GM23338 (cell line): ENCODE data around the gene BEND6. TPM values are rescaled to one million over a fixed set of nuclear protein-coding genes. Genes with fewer than 3 reads are reported as not detected.
"Not testable (repeated sequence)": the region's sequence is repeated elsewhere in the genome, so short reads cannot be mapped to it uniquely, and the experiment has no call there.

Source experiments
- ATAC-seq: fragments of 200-7000 bp; cut with Tn5 transposase; 3 replicates; pipeline ENCODE4 v1.9.1; 2020
- DNase-seq: peaks from one replicate; pipeline ENCODE4 v3.0.0-alpha.2; 2015; ENCODE audit warnings: low spot score
- H2AFZ ChIP-seq: fragments of 200-600 bp; sonication (generic); 2 replicates; pipeline ENCODE4 v1.8.0; 2016; ENCODE audit warnings: antibody characterized with exemption, mild to moderate bottlenecking, moderate library complexity
- H3F3A ChIP-seq: fragments of 200-600 bp; sonication (generic); replicated peaks from 2 replicates; pipeline ENCODE4 v1.8.0; 2017; ENCODE audit warnings: antibody characterized with exemption, mixed run types, low read depth
- H3K27ac ChIP-seq: fragments of 200-600 bp; sonication (generic); 2 replicates; pipeline ENCODE4 v1.6.1; 2016; ENCODE audit warnings: low read depth
- H3K27me3 ChIP-seq: fragments of 200-600 bp; sonication (generic); 2 replicates; pipeline ENCODE4 v1.8.0; 2016; ENCODE audit warnings: mild to moderate bottlenecking, mixed run types, moderate library complexity; ENCODE audit not compliant: insufficient read depth
- H3K36me3 ChIP-seq: fragments of 200-600 bp; sonication (generic); 2 replicates; pipeline ENCODE4 v1.8.0; 2016; ENCODE audit warnings: mild to moderate bottlenecking; ENCODE audit not compliant: insufficient read depth
- H3K4me1 ChIP-seq: fragments of 200-600 bp; sonication (generic); 2 replicates; pipeline ENCODE4 v1.8.0; 2016; ENCODE audit warnings: mild to moderate bottlenecking, moderate library complexity; ENCODE audit not compliant: insufficient read depth
- H3K4me2 ChIP-seq: fragments of 200-600 bp; sonication (generic); 2 replicates; pipeline ENCODE4 v1.7.1; 2017; ENCODE audit warnings: mixed run types
- H3K4me3 ChIP-seq: fragments of 200-600 bp; sonication (generic); 2 replicates; pipeline ENCODE4 v1.6.1; 2016; ENCODE audit warnings: mixed run types
- H3K79me2 ChIP-seq: fragments of 200-600 bp; sonication (generic); replicated peaks from 2 replicates; pipeline ENCODE4 v1.8.0; 2017; ENCODE audit warnings: mild to moderate bottlenecking; ENCODE audit not compliant: insufficient read depth
- H3K9me2 ChIP-seq: fragments of 200-600 bp; sonication (generic); 2 replicates; pipeline ENCODE4 v1.8.0; 2017; ENCODE audit not compliant: insufficient read depth
- H4K20me1 ChIP-seq: fragments of 200-600 bp; sonication (generic); replicated peaks from 2 replicates; pipeline ENCODE4 v1.8.0; 2017; ENCODE audit warnings: mild to moderate bottlenecking; ENCODE audit not compliant: insufficient read depth
- H3K27ac Mint-ChIP-seq: 2 replicates; pipeline ENCODE4 v1.8.0; 2020; ENCODE audit warnings: inconsistent platforms, mild to moderate bottlenecking, moderate library complexity, mixed read lengths
- H3K27me3 Mint-ChIP-seq: 3 replicates; pipeline ENCODE4 v1.8.0; 2022; ENCODE audit warnings: low read depth, mild to moderate bottlenecking, moderate library complexity, mixed read lengths, inconsistent platforms; ENCODE audit not compliant: insufficient read depth, poor library complexity
- H3K36me3 Mint-ChIP-seq: 3 replicates; pipeline ENCODE4 v1.8.0; 2021; ENCODE audit warnings: low read depth, mild to moderate bottlenecking, inconsistent platforms, moderate library complexity, mixed read lengths
- H3K4me1 Mint-ChIP-seq: 3 replicates; pipeline ENCODE4 v1.8.0; 2020; ENCODE audit warnings: mild to moderate bottlenecking, inconsistent platforms, mixed read lengths
- H3K4me3 Mint-ChIP-seq: 3 replicates; pipeline ENCODE4 v1.8.0; 2021; ENCODE audit warnings: moderate library complexity, mild to moderate bottlenecking, inconsistent platforms, mixed read lengths
- H3K9me3 Mint-ChIP-seq: 3 replicates; pipeline ENCODE4 v1.8.0; 2020; ENCODE audit warnings: moderate library complexity, mild to moderate bottlenecking, inconsistent platforms, mixed read lengths
- CREB1 ChIP-seq: fragments of 250-450 bp; sonication (Bioruptor Pico); IDR thresholded peaks from 2 replicates; pipeline ENCODE4 v1.5.0; 2020; ENCODE audit warnings: low read depth, mild to moderate bottlenecking, moderate library complexity
- CTCF ChIP-seq, 2 experiments: fragments of 200-600 bp in 1 of 2; sonication (generic) in 1 of 2; conservative IDR thresholded peaks; 2 replicates each; pipeline versions ENCODE4 v1.5.1 to v1.6.1; 2016 to 2017; ENCODE audit warnings: antibody characterized with exemption in 2 of 2, low read depth in 2 of 2, mild to moderate bottlenecking in 2 of 2, moderate library complexity in 1 of 2
- ETS1 ChIP-seq: IDR thresholded peaks from 2 replicates; pipeline ENCODE4 v1.6.1; 2016; ENCODE audit warnings: antibody characterized with exemption
- EZH2 ChIP-seq: fragments of 200-600 bp; sonication (generic); IDR thresholded peaks from one replicate; pipeline ENCODE4 v1.8.0; 2017; ENCODE audit warnings: antibody characterized with exemption, mild to moderate bottlenecking, low read depth; ENCODE audit not compliant: unreplicated experiment
- EZH2phosphoT487 ChIP-seq: fragments of 200-600 bp; sonication (generic); IDR thresholded peaks from one replicate; pipeline ENCODE4 v1.8.1; 2018; ENCODE audit warnings: antibody characterized with exemption; ENCODE audit not compliant: unreplicated experiment
- JUNB ChIP-seq: IDR thresholded peaks from one replicate; pipeline ENCODE4 v1.6.1; 2016; ENCODE audit warnings: antibody characterized with exemption; ENCODE audit not compliant: unreplicated experiment
- NANOG ChIP-seq: IDR thresholded peaks from 2 replicates; pipeline ENCODE4 v1.6.1; 2016; ENCODE audit warnings: antibody characterized with exemption, borderline replicate concordance
- POLR2AphosphoS5 ChIP-seq: IDR thresholded peaks from 2 replicates; pipeline ENCODE4 v1.6.1; 2016; ENCODE audit warnings: antibody characterized with exemption, low read depth
- STAT1 ChIP-seq: IDR thresholded peaks from one replicate; pipeline ENCODE4 v1.6.1; 2016; ENCODE audit warnings: antibody characterized with exemption; ENCODE audit not compliant: unreplicated experiment
- ZNF114 ChIP-seq: fragments of 250-450 bp; sonication (Bioruptor Pico); IDR thresholded peaks from 2 replicates; pipeline ENCODE4 v1.5.0; 2020; ENCODE audit warnings: mild to moderate bottlenecking, moderate library complexity
- ZNF331 ChIP-seq: fragments of 250-450 bp; sonication (Bioruptor Pico); IDR thresholded peaks from 2 replicates; pipeline ENCODE4 v1.5.0; 2020; ENCODE audit warnings: low read depth, mild to moderate bottlenecking, moderate library complexity
- polyA plus RNA-seq: library from polyadenylated mRNA; unstranded; fragments of >200 nt; fragmentation: Nextera tagmentation; extraction: Ambion mirVana; gene quantifications from 2 replicates; pipeline ENCODE4 v1.2.1, GENCODE V29; 2016
- total RNA-seq: library from RNA; depleted of rRNA; stranded (reverse); fragments of >200 nt; shearing (Covaris generic); gene quantifications from 2 replicates; pipeline ENCODE4 v1.2.3, GENCODE V29; 2014

BEND6 gene
- total and polyA plus RNA-seq, 2 experiments from 2014 or later: 6.0 to 6.7 TPM

GRCh38 chr6:57046332-57047256 lies 91.7 kb downstream of the BEND6 start, which contains the start of gene KIAA1586:
KIAA1586 (plus strand) TSS chr6:57046693; CDS start chr6:57046756, 63 bp downstream.
- peaks cover 34% of the 10 kb centered on the region for H3K79me2 ChIP-seq
- H3K27ac Mint-ChIP-seq: peak within 1 kb of the TSS; percentile 86
- H3K4me3 ChIP-seq: peak within 1 kb of the TSS; percentile 80
- peak within 1 kb of the TSS; percentile 97 for H2AFZ ChIP-seq
- ATAC-seq: peak; percentile 96
- peaks cover 11% of the 10 kb centered on the region; the same call in 1 of the 2 replicates for H3K36me3 ChIP-seq
- not testable (repeated sequence) for H3K27me3 Mint-ChIP-seq, H3K27me3 ChIP-seq, H3K9me2 ChIP-seq, H3F3A ChIP-seq, H3K9me3 Mint-ChIP-seq, H4K20me1 ChIP-seq
- peak within 1 kb of the TSS; percentile 89 for H3K4me3 Mint-ChIP-seq
- H3K4me1 Mint-ChIP-seq: peaks cover 14% of the 10 kb centered on the region
- H3K36me3 Mint-ChIP-seq: peaks cover 30% of the 10 kb centered on the region
- peak; percentile 88 for DNase-seq
- H3K27ac ChIP-seq: peak within 1 kb of the TSS; percentile 62; the same call in 1 of the 2 replicates
- H3K4me1 ChIP-seq: peaks cover 13% of the 10 kb centered on the region
- peak; percentile 71 for TF ChIP-seq POLR2AphosphoS5
- H3K4me2 ChIP-seq: peak within 1 kb of the TSS; percentile 90

- H3K4me1 Mint-ChIP-seq: peaks cover 14% of the 10 kb centered on the region
- not testable (repeated sequence) for H3K4me2 ChIP-seq, H3K27ac Mint-ChIP-seq, H2AFZ ChIP-seq, H3K27me3 ChIP-seq, DNase-seq, H3K9me3 Mint-ChIP-seq, H3F3A ChIP-seq, H3K9me2 ChIP-seq, H3K27me3 Mint-ChIP-seq, H3K27ac ChIP-seq, H4K20me1 ChIP-seq, H3K4me3 ChIP-seq, ATAC-seq, H3K4me3 Mint-ChIP-seq
- Histone ChIP-seq H3K79me2 (peaks cover 34% of the 10 kb centered on the region), H3K4me1 (peaks cover 13% of the 10 kb centered on the region), H3K36me3 (peaks cover 11% of the 10 kb centered on the region; the same call in 1 of the 2 replicates)
- peaks cover 33% of the 10 kb centered on the region for H3K36me3 Mint-ChIP-seq
Measured at GRCh38 chr6:57047257-57047585, 92.3 kb downstream of the BEND6 start.

GRCh38 chr6:57047859-57048258 lies 93.0 kb downstream of the BEND6 start:
- H3K27me3 Mint-ChIP-seq, H3F3A ChIP-seq, DNase-seq, H2AFZ ChIP-seq, H3K27ac ChIP-seq, H3K27ac Mint-ChIP-seq, H3K27me3 ChIP-seq, H3K9me3 Mint-ChIP-seq, H4K20me1 ChIP-seq, H3K9me2 ChIP-seq, ATAC-seq: not testable (repeated sequence)
- H3K4me3 Mint-ChIP-seq: peak overlapping the region; percentile 63
- Histone ChIP-seq H3K79me2 (peaks cover 34% of the 10 kb centered on the region), H3K4me3 (peak overlapping the region; percentile 24), H3K36me3 (peaks cover 15% of the 10 kb centered on the region; the same call in 1 of the 2 replicates), H3K4me2 (peak overlapping the region; percentile 69), H3K4me1 (peaks cover 13% of the 10 kb centered on the region)
- peaks cover 14% of the 10 kb centered on the region for H3K4me1 Mint-ChIP-seq
- H3K36me3 Mint-ChIP-seq: peaks cover 36% of the 10 kb centered on the region

- H3K27me3 ChIP-seq: no peaks in the 10 kb centered on the region; the same call in 1 of the 2 replicates
- ATAC-seq (no peak), DNase-seq (no peak)
- peaks cover 19% of the 10 kb centered on the region; the same call in 1 of the 2 replicates for H3K36me3 ChIP-seq
- peaks cover 13% of the 10 kb centered on the region for H3K4me1 ChIP-seq
- Mint-ChIP-seq H3K9me3 (no peaks in the 10 kb centered on the region), H3K4me3 (peak overlapping the region; percentile 63; the same call in 2 of the 3 replicates), H3K36me3 (peaks cover 42% of the 10 kb centered on the region), H3K27ac (no peak overlapping the region), H3K4me1 (peaks cover 14% of the 10 kb centered on the region), H3K27me3 (peaks cover 3% of the 10 kb centered on the region)
- H3K4me3 ChIP-seq: peak overlapping the region; percentile 24; the same call in 1 of the 2 replicates
- no peak overlapping the region for H2AFZ ChIP-seq
- H4K20me1 ChIP-seq: no peaks in the 10 kb centered on the region
- H3K9me2 ChIP-seq: no peaks in the 10 kb centered on the region
- peaks cover 34% of the 10 kb centered on the region for H3K79me2 ChIP-seq
- H3F3A ChIP-seq: no peaks in the 10 kb centered on the region
- no peak overlapping the region for H3K27ac ChIP-seq
- H3K4me2 ChIP-seq: peak overlapping the region; percentile 69
- TF ChIP-seq STAT1 (no peak), CREB1 (no peak), JUNB (no peak), EZH2 (no peak), EZH2phosphoT487 (no peak), CTCF (conservative IDR thresholded peaks at IDR 0.05; ENCODE audit: low read depth in 2 of 2) (no peak), ZNF331 (CRISPR knock-in tag) (no peak), ETS1 (no peak), ZNF114 (CRISPR knock-in tag) (no peak), NANOG (no peak), POLR2AphosphoS5 (no peak)
Measured at GRCh38 chr6:57048577-57048976, 93.7 kb downstream of the BEND6 start.
